Mucosa of rectum (tissue), 2 donors: ENCODE results near the gene ADCY10.
A peak's percentile ranks its signal among the peaks of the same experiment; 100 is the strongest.

Experiments used
- H3K27ac ChIP-seq, 2 donors: one replicate each; pipeline ENCODE4 v1.7.0; 2013; ENCODE audit warnings: inconsistent platforms in 2 of 2, low read depth in 2 of 2, low read length in 2 of 2
- H3K27me3 ChIP-seq, 2 donors: one replicate each; pipeline ENCODE4 v1.7.0; 2013; ENCODE audit warnings: low read length in 2 of 2; ENCODE audit not compliant: control insufficient read depth in 2 of 2, insufficient read depth in 2 of 2
- H3K36me3 ChIP-seq, 2 donors: one replicate each; pipeline ENCODE4 v1.7.0; 2013; ENCODE audit warnings: low read length in 2 of 2; ENCODE audit not compliant: control insufficient read depth in 2 of 2, insufficient read depth in 2 of 2
- H3K4me1 ChIP-seq, 2 donors: one replicate each; pipeline ENCODE4 v1.7.0; 2013; ENCODE audit warnings: low read length in 2 of 2, mild to moderate bottlenecking in 1 of 2; ENCODE audit not compliant: control insufficient read depth in 2 of 2, insufficient read depth in 2 of 2
- H3K4me3 ChIP-seq, 2 donors: one replicate each; pipeline ENCODE4 v1.7.0; 2013; ENCODE audit warnings: low read length in 2 of 2
- H3K9ac ChIP-seq, 2 donors: one replicate each; pipeline ENCODE4 v1.7.0; 2013; ENCODE audit warnings: low read length in 2 of 2, low read depth in 1 of 2, mild to moderate bottlenecking in 1 of 2
- H3K9me3 ChIP-seq, 2 donors: one replicate each; pipeline ENCODE4 v1.7.0; 2013; ENCODE audit warnings: low read length in 2 of 2; ENCODE audit not compliant: control insufficient read depth in 2 of 2
- donor health status: healthy.
- donor health status: Normal muscosa, but diverticular disease.

Gene ADCY10

GRCh38 chr1:167927046-167927754, 13.3 kb upstream of the ADCY10 start:
- H3K9ac ChIP-seq: peak overlapping the region in 1 of 2 donors; percentile 9
- peak overlapping the region; percentile 49 to 50 for H3K27ac ChIP-seq
- H3K9me3 ChIP-seq: no peaks in the 10 kb centered on the region
- H3K4me3 ChIP-seq: peak overlapping the region; percentile 36 to 53
- H3K27me3 ChIP-seq: no peaks in the 10 kb centered on the region
- H3K36me3 ChIP-seq: no peaks in the 10 kb centered on the region
- peaks cover 3 to 7% of the 10 kb centered on the region in 2 donors for H3K4me1 ChIP-seq

- H3K27me3 ChIP-seq: no peaks in the 10 kb centered on the region
- no peaks in the 10 kb centered on the region for H3K36me3 ChIP-seq
- H3K4me3 ChIP-seq: peak overlapping the region in 1 of 2 donors; percentile 53
- no peaks in the 10 kb centered on the region for H3K9me3 ChIP-seq
- no peak overlapping the region for H3K9ac ChIP-seq
- H3K27ac ChIP-seq: peak overlapping the region; percentile 49 to 50
- H3K4me1 ChIP-seq: peaks cover 3 to 4% of the 10 kb centered on the region in 2 donors
Measured at GRCh38 chr1:167926486-167926997, 12.6 kb upstream of the ADCY10 start.

GRCh38 chr1:167924543-167925231, 10.8 kb upstream of the ADCY10 start:
- no peaks in the 10 kb centered on the region for H3K36me3 ChIP-seq
- no peak overlapping the region for H3K9ac ChIP-seq
- no peak overlapping the region for H3K4me3 ChIP-seq
- H3K27me3 ChIP-seq: no peaks in the 10 kb centered on the region
- H3K4me1 ChIP-seq: peaks cover 3 to 4% of the 10 kb centered on the region in 2 donors
- H3K27ac ChIP-seq: no peak overlapping the region
- no peaks in the 10 kb centered on the region for H3K9me3 ChIP-seq

GRCh38 chr1:167924102-167924501, 10.2 kb upstream of the ADCY10 start:
- Histone ChIP-seq H3K36me3 (peaks cover 0 to 1% of the 10 kb centered on the region in 2 donors), H3K9me3 (no peaks in the 10 kb centered on the region), H3K27me3 (no peaks in the 10 kb centered on the region), H3K4me1 (peaks cover 3 to 4% of the 10 kb centered on the region in 2 donors), H3K4me3 (no peak overlapping the region), H3K9ac (no peak overlapping the region), H3K27ac (no peak overlapping the region)

GRCh38 chr1:167923324-167924056, 9.6 kb upstream of the ADCY10 start:
- Histone ChIP-seq H3K4me1 (peaks cover 3 to 4% of the 10 kb centered on the region in 2 donors), H3K9ac (no peak overlapping the region), H3K9me3 (no peaks in the 10 kb centered on the region), H3K4me3 (no peak overlapping the region), H3K36me3 (peaks cover 0 to 3% of the 10 kb centered on the region in 2 donors), H3K27ac (no peak overlapping the region), H3K27me3 (no peaks in the 10 kb centered on the region)

GRCh38 chr1:167922611-167923074, 8.7 kb upstream of the ADCY10 start:
- Histone ChIP-seq H3K36me3 (peaks cover 0 to 8% of the 10 kb centered on the region in 2 donors), H3K27ac (no peak overlapping the region), H3K4me1 (peaks cover 3 to 4% of the 10 kb centered on the region in 2 donors), H3K27me3 (no peaks in the 10 kb centered on the region), H3K9me3 (no peaks in the 10 kb centered on the region), H3K4me3 (no peak overlapping the region), H3K9ac (no peak overlapping the region)

GRCh38 chr1:167922023-167922422, 8.1 kb upstream of the ADCY10 start:
- H3K4me1 ChIP-seq: peaks cover 4 to 8% of the 10 kb centered on the region in 2 donors
- H3K36me3 ChIP-seq: peaks cover 0 to 8% of the 10 kb centered on the region in 2 donors
- no peak overlapping the region for H3K9ac ChIP-seq
- H3K27ac ChIP-seq: no peak overlapping the region
- H3K27me3 ChIP-seq: no peaks in the 10 kb centered on the region
- H3K4me3 ChIP-seq: no peak overlapping the region
- no peaks in the 10 kb centered on the region for H3K9me3 ChIP-seq

- Histone ChIP-seq H3K27me3 (no peaks in the 10 kb centered on the region), H3K9me3 (no peaks in the 10 kb centered on the region), H3K36me3 (peaks cover 7 to 12% of the 10 kb centered on the region in 2 donors), H3K4me1 (peaks cover 4 to 9% of the 10 kb centered on the region in 2 donors), H3K4me3 (no peak overlapping the region), H3K9ac (no peak overlapping the region), H3K27ac (no peak overlapping the region)
Measured at GRCh38 chr1:167916766-167917511, 3.0 kb upstream of the ADCY10 start.

GRCh38 chr1:167915569-167915968, 1.6 kb upstream of the ADCY10 start:
- H3K4me3 ChIP-seq: no peak overlapping the region
- H3K9ac ChIP-seq: no peak overlapping the region
- H3K27me3 ChIP-seq: no peaks in the 10 kb centered on the region
- no peaks in the 10 kb centered on the region for H3K9me3 ChIP-seq
- peaks cover 7 to 12% of the 10 kb centered on the region in 2 donors for H3K36me3 ChIP-seq
- peaks cover 4 to 9% of the 10 kb centered on the region in 2 donors for H3K4me1 ChIP-seq
- H3K27ac ChIP-seq: no peak overlapping the region
